HG03558 (cell line): ENCODE measurements around the gene TEX44.

Experiments used
- ATAC-seq: cut with Tn5 transposase; IDR thresholded peaks from one replicate; pipeline ENCODE4 v1.9.1; 2021; ENCODE audit warnings: moderate number of reproducible peaks; ENCODE audit not compliant: unreplicated experiment; ENCODE audit errors: extremely low read depth

The TEX44 gene

GRCh38 chr2:231626449-231626848 is 33.8 kb downstream of the TEX44 start:
- ATAC-seq, result no peak

GRCh38 chr2:231627384-231628120 is 34.9 kb downstream of the TEX44 start:
- ATAC-seq, result no peak

GRCh38 chr2:231632559-231633142 is 40.0 kb downstream of the TEX44 start:
- no peak for ATAC-seq

- no peak for ATAC-seq
Observed at GRCh38 chr2:231633241-231633976, 40.7 kb downstream of the TEX44 start.

GRCh38 chr2:231634412-231634811 is 41.7 kb downstream of the TEX44 start:
- no peak for ATAC-seq

GRCh38 chr2:231634951-231635875 is 42.5 kb downstream of the TEX44 start:
- ATAC-seq, result no peak

- no peak for ATAC-seq
Observed at GRCh38 chr2:231640241-231640640, 47.6 kb downstream of the TEX44 start.

GRCh38 chr2:231640641-231641111 is 48.0 kb downstream of the TEX44 start:
- no peak for ATAC-seq

- ATAC-seq, result no peak
Observed at GRCh38 chr2:231642631-231643494, 50.2 kb downstream of the TEX44 start.

- ATAC-seq, result no peak
Observed at GRCh38 chr2:231643495-231643888, 50.8 kb downstream of the TEX44 start.
